Retinal pigment epithelial cell (primary cell): ENCODE measurements around the gene FAM47E.

Experiments used
- DNase-seq: peaks from one replicate; pipeline ENCODE4 v3.0.0-alpha.2; 2010; ENCODE audit warnings: low read depth
- H3K4me3 ChIP-seq: 2 replicates; pipeline ENCODE4 v1.5.1; 2011; ENCODE audit warnings: mild to moderate bottlenecking, low read length, control low read depth, moderate library complexity
- CTCF ChIP-seq: conservative IDR thresholded peaks from 2 replicates; pipeline ENCODE4 v1.5.1; 2011; ENCODE audit warnings: low read depth, low read length, control low read depth, inconsistent platforms

Gene FAM47E

GRCh38 chr4:76226418-76226817 is 25.1 kb upstream of the FAM47E start:
- TF ChIP-seq CTCF: no peak
- no peak for DNase-seq
- no peak overlapping the region for H3K4me3 ChIP-seq

GRCh38 chr4:76232681-76233080 is 18.8 kb upstream of the FAM47E start:
- no peak for TF ChIP-seq CTCF
- DNase-seq: no peak
- no peak overlapping the region for H3K4me3 ChIP-seq

GRCh38 chr4:76233083-76233482 is 18.4 kb upstream of the FAM47E start:
- H3K4me3 ChIP-seq: no peak overlapping the region
- DNase-seq: no peak
- no peak for TF ChIP-seq CTCF

- no peak for DNase-seq
- H3K4me3 ChIP-seq: no peak overlapping the region
- TF ChIP-seq CTCF: no peak
Measured at GRCh38 chr4:76233529-76233928, 18.0 kb upstream of the FAM47E start.

- TF ChIP-seq CTCF: no peak
- DNase-seq: no peak
- no peak overlapping the region for H3K4me3 ChIP-seq
Measured at GRCh38 chr4:76233967-76234678, 17.4 kb upstream of the FAM47E start.

- H3K4me3 ChIP-seq: no peak overlapping the region
- no peak for TF ChIP-seq CTCF
- no peak for DNase-seq
Measured at GRCh38 chr4:76234679-76235044, 16.9 kb upstream of the FAM47E start.

- no peak for DNase-seq
- TF ChIP-seq CTCF: no peak
- no peak overlapping the region for H3K4me3 ChIP-seq
Measured at GRCh38 chr4:76235407-76235806, 16.1 kb upstream of the FAM47E start.
